Ovary (tissue), 9 donors: Measurements from ENCODE around the gene FITM1. TPM values are rescaled to one million over a fixed set of nuclear protein-coding genes. Genes with fewer than 3 reads are reported as not detected.
A peak's percentile ranks its signal among the peaks of the same experiment; 100 is the strongest.
"Not testable (repeated sequence)": the region's sequence is repeated elsewhere in the genome, so short reads cannot be mapped to it uniquely, and the experiment has no call there.

ENCODE experiments used
- DNase-seq, 5 donors: peaks; one replicate each; pipeline ENCODE4 v3.0.0-alpha.2; 2019 to 2020
- H3K27ac ChIP-seq, 2 donors: fragments of 200-600 bp; one replicate each; pipeline versions ENCODE4 v1.5.1 to v1.8.0; 2019 to 2022
- H3K27me3 ChIP-seq: fragments of 200-600 bp; one replicate; pipeline ENCODE4 v1.8.0; 2022
- H3K36me3 ChIP-seq: fragments of 200-600 bp; sonication (generic); one replicate; pipeline ENCODE4 v1.5.1; 2019
- H3K4me1 ChIP-seq: one replicate; pipeline ENCODE4 v1.8.1; 2013; ENCODE audit warnings: mild to moderate bottlenecking, moderate library complexity; ENCODE audit not compliant: insufficient read depth
- H3K4me3 ChIP-seq: fragments of 200-600 bp; sonication (generic); one replicate; pipeline ENCODE4 v1.5.1; 2017
- H3K9me3 ChIP-seq, 2 donors: fragments of 200-600 bp in 1 of 2; sonication (generic) in 1 of 2; one replicate each; pipeline versions ENCODE4 v1.5.1 to v1.8.1; 2013 to 2019; ENCODE audit warnings: mild to moderate bottlenecking in 1 of 2, moderate library complexity in 1 of 2
- CTCF ChIP-seq, 3 donors: fragments of 450-650 bp in 2 of 3; fragments of 200-600 bp in 1 of 3; IDR thresholded peaks; one replicate each; pipeline versions ENCODE4 v1.5.1 to v1.8.0; 2016 to 2022; ENCODE audit warnings: antibody characterized with exemption in 3 of 3, mild to moderate bottlenecking in 1 of 3
- EP300 ChIP-seq: sonication (generic); formaldehyde crosslinking; IDR thresholded peaks from one replicate; pipeline ENCODE4 v1.6.1; 2017; ENCODE audit warnings: antibody characterized with exemption
- POLR2A ChIP-seq: fragments of 450-650 bp; IDR thresholded peaks from one replicate; pipeline ENCODE4 v1.6.1; 2017; ENCODE audit warnings: antibody characterized with exemption, mild to moderate bottlenecking, moderate library complexity
- WGBS, 3 donors: extraction: QIAGEN DNeasy Blood & Tissue Kit in 1 of 3; methylation state at CpG; one replicate each; pipeline versions ENCODE4 v1.1.5 to v1.1.7; 2013 to 2017; 5-methylcytosine and 5-hydroxymethylcytosine counted together
- intact Hi-C, 4 donors: fragments of 100-400 bp; cut with DNase I; formaldehyde crosslinking; loops; one replicate each; pipeline versions ENCODE4 v1.11.0 to v1.15.1; 2022 to 2023
- polyA plus RNA-seq, 2 donors: library from polyadenylated mRNA; stranded (reverse); fragments of 200-250 nt in 1 of 2; fragments of 350-450 nt in 1 of 2; fragmentation: Illumina TruSeq in 1 of 2; extraction: RNeasy Lipid Tissue Mini Kit (QIAGEN cat#74804) in 1 of 2; gene quantifications; one replicate each; pipeline ENCODE4 v1.2.3, GENCODE V29; 2013 to 2014
- total RNA-seq, 7 donors: library from RNA; depleted of rRNA in 2 of 7; stranded (reverse); fragments of >200 nt in 2 of 7; fragmentation: NEBNext Ultra II Directional in 3 of 7; extraction: Animal tissue kit (Norgen Biotek cat#: 25700) in 3 of 7; gene quantifications; one replicate each; pipeline versions ENCODE4 v1.1.0 to v1.2.4, GENCODE V29; 2016 to 2023
- donor health status: DM: no; HTN: no; CAD: no; lungs with moderate emphysema.
- donor health status: DM: no; HTN: no; CAD: no.
- donor health status: Bipolar disorder and iron deficiency.
- donor health status: DM: yes; HTN: yes; CAD: no.
- donor health status: DM: no; HTN: no; CAD: no.
- donor health status: DM: yes; HTN: yes; CAD: no.

The FITM1 gene
- total and polyA plus RNA-seq, 9 donors = 0.57 to 1.2 (median 0.78) TPM; not detected in 3

- Histone ChIP-seq H3K9me3 (no peaks in the 10 kb centered on the region), H3K4me1 (no peaks in the 10 kb centered on the region), H3K27me3 (no peaks in the 10 kb centered on the region), H3K4me3 (no peak overlapping the region), H3K27ac (no peak overlapping the region), H3K36me3 (no peaks in the 10 kb centered on the region)
- intact Hi-C loops = loop anchor here in 3 of 4 donors (5.0 to 10.0 kb wide), 2 partner anchors 40 to 48 kb away; partner anchors contain the start of gene CARMIL3 (in 2 of the 3)
- 76 to 91% (median 83%) methylated on average over 7 of the region's 7 CpGs for WGBS, 3 donors
- TF ChIP-seq CTCF (IDR thresholded peaks at IDR 0.05) = no peak
- no peak for TF ChIP-seq EP300
- no peak for TF ChIP-seq POLR2A
- peak in 1 of 5 donors; percentile 6 for DNase-seq
Observed at GRCh38 chr14:24102357-24103048, 28.0 kb upstream of the FITM1 start.

- 87 to 91% (median 89%) methylated on average over 13 of the region's 13 CpGs for WGBS, 3 donors
Observed at GRCh38 chr14:24103451-24103850, 27.0 kb upstream of the FITM1 start.

GRCh38 chr14:24105609-24106239 lies 24.7 kb upstream of the FITM1 start:
- DNase-seq = peak in 1 of 5 donors; percentile 7
- not testable (repeated sequence) for H3K27me3 ChIP-seq, H3K4me3 ChIP-seq, H3K4me1 ChIP-seq, H3K27ac ChIP-seq, H3K9me3 ChIP-seq, H3K36me3 ChIP-seq
- 89 to 91% (median 90%) methylated on average over 8 of the region's 8 CpGs for WGBS, 3 donors
- intact Hi-C loops = loop anchor here in 2 of 4 donors (10.0 kb wide), 1 partner anchor 51 kb away; the partner anchor contains the start of gene CARMIL3 (in 2 of the 2)

More at GRCh38 chr14:24103451-24103850, 27.0 kb upstream of the FITM1 start:
- H3K4me1 ChIP-seq = no peaks in the 10 kb centered on the region
- no peak overlapping the region for H3K4me3 ChIP-seq
- TF ChIP-seq EP300 (no peak), CTCF (IDR thresholded peaks at IDR 0.05) (no peak)
- intact Hi-C loops = loop anchor here in 3 of 4 donors (5.0 to 10.0 kb wide), 2 partner anchors 41 to 49 kb away; partner anchors contain the start of gene CARMIL3 (in 2 of the 3)
- H3K9me3 ChIP-seq = no peaks in the 10 kb centered on the region
- no peaks in the 10 kb centered on the region for H3K36me3 ChIP-seq
- H3K27me3 ChIP-seq = no peaks in the 10 kb centered on the region
- no peak overlapping the region for H3K27ac ChIP-seq
- peak in 1 of 5 donors; percentile 20 for DNase-seq

GRCh38 chr14:24106672-24107271 lies 23.7 kb upstream of the FITM1 start:
- Histone ChIP-seq H3K4me1 (no peaks in the 10 kb centered on the region), H3K4me3 (no peak overlapping the region), H3K27me3 (no peaks in the 10 kb centered on the region), H3K27ac (no peak overlapping the region), H3K36me3 (no peaks in the 10 kb centered on the region), H3K9me3 (no peaks in the 10 kb centered on the region)
- DNase-seq = no peak
- intact Hi-C loops = loop anchor here in 2 of 4 donors (10.0 kb wide), 1 partner anchor 52 kb away; the partner anchor contains the start of gene CARMIL3 (in 2 of the 2)
- no peak for TF ChIP-seq EP300
- TF ChIP-seq POLR2A = no peak
- no peak for TF ChIP-seq CTCF (IDR thresholded peaks at IDR 0.05)
- 86 to 88% (median 88%) methylated on average over 4 of the region's 4 CpGs for WGBS, 3 donors
